Ishikawa (cell line): ENCODE measurements around the gene ZMIZ1.

Experiments used
- CEBPB ChIP-seq: IDR thresholded peaks from 2 replicates; pipeline ENCODE4 v1.6.1; 2012
- CREB1 ChIP-seq: IDR thresholded peaks from 2 replicates; pipeline ENCODE4 v1.6.1; 2012; ENCODE audit warnings: low read depth
- FOXM1 ChIP-seq: IDR thresholded peaks from 2 replicates; pipeline ENCODE4 v1.6.1; 2012; ENCODE audit warnings: low read depth, borderline replicate concordance
- MAX ChIP-seq: IDR thresholded peaks from 2 replicates; pipeline ENCODE4 v1.6.1; 2012
- NFIC ChIP-seq: IDR thresholded peaks from 2 replicates; pipeline ENCODE4 v1.6.1; 2012
- RAD21 ChIP-seq: IDR thresholded peaks from 2 replicates; pipeline ENCODE4 v1.6.1; 2012; ENCODE audit warnings: low read depth
- REST ChIP-seq: IDR thresholded peaks from 2 replicates; pipeline ENCODE4 v1.6.1; 2012; ENCODE audit warnings: low read depth, mild to moderate bottlenecking
- TAF1 ChIP-seq: IDR thresholded peaks from 2 replicates; pipeline ENCODE4 v1.6.1; 2012; ENCODE audit warnings: low read depth, mild to moderate bottlenecking
- TEAD4 ChIP-seq: IDR thresholded peaks from 2 replicates; pipeline ENCODE4 v1.6.1; 2012
- YY1 ChIP-seq: IDR thresholded peaks from 2 replicates; pipeline ENCODE4 v1.6.1; 2012; ENCODE audit warnings: low read depth

GRCh38 chr10:79255007-79255507 lies 186.3 kb downstream of the ZMIZ1 start:
- no peak for TF ChIP-seq NFIC
- TF ChIP-seq CREB1 = no peak
- TF ChIP-seq CEBPB = no peak
- no peak for TF ChIP-seq MAX
- TF ChIP-seq FOXM1 = no peak
- no peak for TF ChIP-seq TAF1
- no peak for TF ChIP-seq RAD21
- TF ChIP-seq REST = no peak
- TF ChIP-seq TEAD4 = no peak
- TF ChIP-seq YY1 = no peak
